Mesodermal cell (in vitro differentiated cells): ENCODE data around the gene IMPA2.

Source experiments
- H3K27ac ChIP-seq: 2 replicates; pipeline ENCODE4 v1.7.0; 2013; ENCODE audit warnings: mild to moderate bottlenecking, low read depth, low read length, moderate library complexity; ENCODE audit not compliant: severe bottlenecking
- H3K36me3 ChIP-seq: 2 replicates; pipeline ENCODE4 v1.7.1; 2013; ENCODE audit warnings: mild to moderate bottlenecking, low read length, moderate library complexity; ENCODE audit not compliant: control insufficient read depth, insufficient read depth
- H3K4me1 ChIP-seq: one replicate; pipeline ENCODE4 v1.7.1; 2013; ENCODE audit warnings: mild to moderate bottlenecking, low read length; ENCODE audit not compliant: insufficient read depth, control insufficient read depth, poor library complexity, severe bottlenecking
- H3K4me3 ChIP-seq: 2 replicates; pipeline ENCODE4 v1.7.0; 2013; ENCODE audit warnings: low read length, control low read depth, mild to moderate bottlenecking; ENCODE audit not compliant: insufficient read depth, poor library complexity, severe bottlenecking; ENCODE audit errors: extremely low read depth
- H3K9me3 ChIP-seq: 2 replicates; pipeline ENCODE4 v1.7.1; 2013; ENCODE audit warnings: mild to moderate bottlenecking, low read length, moderate library complexity; ENCODE audit not compliant: control insufficient read depth
- WGBS, 2 experiments: methylation state at CpG; one replicate each; pipeline ENCODE4 v1.1.5; 2013; ENCODE audit warnings: missing lambda C conversion rate in 2 of 2; ENCODE audit not compliant: insufficient coverage in 2 of 2; 5-methylcytosine and 5-hydroxymethylcytosine counted together

The IMPA2 gene

DNA sequence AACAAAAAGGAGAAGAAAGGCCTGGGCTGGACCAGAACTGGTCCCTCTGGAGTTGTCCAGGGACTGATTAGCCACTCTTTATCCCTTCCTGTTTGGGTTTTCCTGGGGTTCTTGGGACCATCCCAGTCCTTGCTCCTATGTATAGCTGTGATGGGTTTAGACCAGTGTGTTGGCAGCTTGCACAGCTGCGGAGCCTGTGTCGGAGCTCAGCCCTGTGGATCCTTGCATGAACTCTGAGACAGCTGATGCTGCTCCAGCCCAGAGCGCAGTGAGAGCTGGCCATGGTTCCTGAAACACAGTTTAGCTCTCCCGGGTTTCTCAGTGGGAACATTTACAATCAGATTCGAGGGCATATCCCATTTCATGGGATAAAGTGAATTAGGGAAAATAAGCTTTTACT is 16.9 kb downstream of the IMPA2 start:
- Histone ChIP-seq H3K4me3 (no peak overlapping the region), H3K36me3 (peaks cover 14% of the 10 kb centered on the region), H3K27ac (no peak overlapping the region), H3K4me1 (peaks cover 9% of the 10 kb centered on the region), H3K9me3 (no peaks in the 10 kb centered on the region)
- 94 to 100% methylated on average over 4 to 5 of the region's 5 CpGs for WGBS, 2 experiments

DNA sequence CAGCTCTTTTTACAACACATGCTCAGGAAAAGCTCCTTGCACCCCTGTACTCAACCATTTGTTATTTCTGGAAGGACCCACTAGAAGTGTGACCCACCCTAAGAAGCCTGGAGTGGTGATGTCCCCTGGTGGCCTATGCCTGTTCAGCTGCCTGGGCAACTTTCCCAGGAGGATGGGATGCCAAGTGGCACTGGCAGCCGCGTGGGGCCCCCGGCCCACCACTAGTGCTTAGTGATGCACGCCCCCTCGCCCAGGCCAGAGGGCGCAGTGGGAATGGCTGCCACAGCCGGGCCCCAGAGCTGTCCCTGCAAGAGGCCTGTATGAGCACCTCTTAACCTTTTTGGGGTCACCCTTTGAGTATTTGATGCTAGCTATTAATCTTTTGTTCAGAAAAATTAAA is 18.1 kb downstream of the IMPA2 start:
- WGBS, 2 experiments: 98 to 100% methylated on average over 5 to 7 of the region's 7 CpGs

DNA sequence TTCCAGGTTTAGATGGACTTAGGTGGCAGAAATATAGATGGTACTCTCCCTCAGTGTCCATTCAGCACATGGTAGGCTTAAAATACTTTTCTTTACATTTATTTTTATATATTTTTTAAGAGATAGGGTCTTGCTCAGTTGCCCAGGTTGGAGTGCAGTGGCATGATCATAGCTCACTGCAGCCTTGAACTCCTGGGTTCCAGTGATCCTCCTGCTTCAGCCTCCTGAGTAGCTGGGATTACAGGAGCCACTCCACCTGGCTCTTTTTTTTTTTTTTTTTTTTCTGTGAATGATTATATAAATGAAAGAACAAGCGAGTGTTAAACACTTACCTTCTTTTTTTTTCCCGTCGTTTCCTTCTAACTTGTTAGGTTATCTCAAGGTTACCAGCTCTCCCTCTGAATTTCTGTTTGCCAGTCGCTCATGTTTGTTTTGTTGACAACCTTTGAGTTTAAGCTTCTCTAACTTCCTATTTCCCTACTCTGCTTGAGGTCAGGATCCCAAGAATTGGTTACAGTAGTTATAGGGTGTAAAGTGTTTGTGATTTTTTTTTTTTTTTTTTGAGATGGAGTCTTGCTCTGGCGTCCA is 18.9 kb downstream of the IMPA2 start:
- WGBS, 2 experiments: 100% methylated on average over 1 of the region's 5 CpGs; no CpG with 5 or more reads in 1 of the 2 experiments
- no peak overlapping the region for H3K27ac ChIP-seq
- H3K36me3 ChIP-seq: peaks cover 14% of the 10 kb centered on the region
- H3K4me3 ChIP-seq: no peak overlapping the region
- H3K9me3 ChIP-seq: no peaks in the 10 kb centered on the region
- peaks cover 6% of the 10 kb centered on the region for H3K4me1 ChIP-seq

More for the DNA sequence above, 18.1 kb downstream of the IMPA2 start:
- H3K27ac ChIP-seq: no peak overlapping the region
- peaks cover 8% of the 10 kb centered on the region for H3K4me1 ChIP-seq
- no peak overlapping the region for H3K4me3 ChIP-seq
- no peaks in the 10 kb centered on the region for H3K9me3 ChIP-seq
- H3K36me3 ChIP-seq: peaks cover 14% of the 10 kb centered on the region

DNA sequence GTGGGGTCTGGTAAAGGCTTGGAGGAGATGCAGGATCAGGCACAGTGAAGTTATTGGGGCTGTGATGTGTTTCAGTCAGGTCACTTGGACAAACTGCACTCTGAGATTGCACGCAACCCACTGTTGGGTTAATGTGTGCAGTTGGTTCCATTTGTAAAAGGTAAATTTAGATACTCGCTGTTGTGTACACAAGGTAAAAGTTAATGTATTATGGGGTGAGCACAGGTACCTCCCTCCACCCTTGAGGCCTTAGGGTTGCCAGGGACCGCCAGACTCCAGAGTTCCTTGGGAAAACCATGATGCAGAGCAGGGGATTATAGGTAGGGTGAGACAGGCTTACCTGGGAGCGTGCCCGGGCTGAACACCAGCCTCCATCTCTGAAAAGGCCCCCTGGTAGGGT is 20.1 kb downstream of the IMPA2 start:
- H3K9me3 ChIP-seq: no peaks in the 10 kb centered on the region
- H3K36me3 ChIP-seq: peaks cover 17% of the 10 kb centered on the region
- 95 to 98% methylated on average over 4 to 5 of the region's 5 CpGs for WGBS, 2 experiments
- no peak overlapping the region for H3K27ac ChIP-seq
- H3K4me1 ChIP-seq: no peaks in the 10 kb centered on the region
- H3K4me3 ChIP-seq: no peak overlapping the region

DNA sequence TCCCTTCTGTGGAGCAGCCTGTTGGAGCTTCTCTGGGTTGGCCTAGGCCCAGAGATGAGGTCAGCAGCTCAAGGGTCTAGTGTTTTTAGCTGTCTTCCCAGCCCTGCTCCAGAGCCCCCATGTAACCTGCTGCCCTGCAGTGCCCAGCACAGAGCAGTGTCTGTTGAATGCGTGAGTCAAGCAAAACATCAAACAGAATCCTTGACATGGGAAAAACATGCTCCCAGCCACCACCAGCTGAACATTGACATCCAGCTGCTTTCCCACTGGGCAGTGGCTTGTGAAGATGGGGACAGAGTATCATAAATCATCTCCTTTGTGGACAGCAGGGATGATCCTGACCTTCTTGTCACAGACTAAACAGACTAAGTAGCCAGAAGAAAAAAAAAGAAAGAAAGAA is 22.6 kb downstream of the IMPA2 start:
- H3K4me1 ChIP-seq: no peaks in the 10 kb centered on the region
- H3K27ac ChIP-seq: no peak overlapping the region
- H3K9me3 ChIP-seq: no peaks in the 10 kb centered on the region
- H3K4me3 ChIP-seq: no peak overlapping the region
- 80% methylated on average over 1 of the region's 1 CpG; no CpG with 5 or more reads in 1 of the 2 experiments for WGBS, 2 experiments
- H3K36me3 ChIP-seq: peaks cover 17% of the 10 kb centered on the region

- H3K9me3 ChIP-seq: no peaks in the 10 kb centered on the region
- H3K27ac ChIP-seq: no peak overlapping the region
- H3K4me1 ChIP-seq: no peaks in the 10 kb centered on the region
- peaks cover 8% of the 10 kb centered on the region for H3K36me3 ChIP-seq
- 91% methylated on average over 6 to 13 of the region's 15 CpGs for WGBS, 2 experiments
- no peak overlapping the region for H3K4me3 ChIP-seq
Measured at GRCh38 chr18:12005538-12006487, 24.5 kb downstream of the IMPA2 start.

DNA sequence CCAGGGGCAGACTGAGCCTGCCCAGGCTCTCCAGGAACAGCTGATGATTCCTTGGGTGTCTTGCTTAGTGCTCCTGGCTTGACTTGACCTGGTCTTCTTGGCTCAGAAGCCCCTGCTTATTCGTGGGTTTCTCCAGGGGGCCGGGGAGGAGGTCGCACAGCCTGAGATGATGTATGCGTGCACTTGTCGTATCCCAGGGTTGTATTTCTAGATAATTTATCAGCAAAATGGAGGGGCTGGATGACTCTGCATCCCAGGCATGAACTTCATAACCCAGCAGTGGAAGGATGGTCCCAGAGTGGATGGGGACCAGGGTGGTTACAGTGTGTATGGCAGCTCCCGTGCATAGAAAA is 25.2 kb downstream of the IMPA2 start:
- Histone ChIP-seq H3K4me3 (no peak overlapping the region), H3K4me1 (no peaks in the 10 kb centered on the region), H3K36me3 (peaks cover 6% of the 10 kb centered on the region), H3K27ac (no peak overlapping the region), H3K9me3 (no peaks in the 10 kb centered on the region)
- WGBS, 2 experiments: 88 to 96% methylated on average over 5 to 6 of the region's 6 CpGs

DNA sequence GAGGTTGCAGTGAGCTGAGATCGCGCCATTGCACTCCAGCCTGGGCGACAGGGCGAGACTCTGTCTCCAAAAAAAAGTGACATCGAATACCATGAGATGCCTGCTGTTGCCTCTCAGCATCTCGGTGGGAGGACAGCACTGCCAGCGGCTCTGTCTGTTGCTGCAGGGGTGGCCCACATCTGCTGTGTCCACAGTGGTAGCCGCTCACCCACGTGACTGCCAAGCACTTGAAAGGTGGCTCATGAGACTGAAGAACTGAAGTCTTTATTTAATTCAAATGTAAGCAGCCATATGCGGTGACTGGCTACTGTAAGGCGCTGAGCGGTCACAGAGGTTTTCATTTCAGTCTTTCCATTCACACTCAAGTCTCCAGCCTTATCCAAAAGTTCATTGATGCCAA is 25.8 kb downstream of the IMPA2 start:
- H3K27ac ChIP-seq: no peak overlapping the region
- no peak overlapping the region for H3K4me3 ChIP-seq
- WGBS, 2 experiments: 93 to 94% methylated on average over 12 of the region's 12 CpGs
- H3K36me3 ChIP-seq: peaks cover 3% of the 10 kb centered on the region
- H3K9me3 ChIP-seq: no peaks in the 10 kb centered on the region
- no peaks in the 10 kb centered on the region for H3K4me1 ChIP-seq

- H3K4me3 ChIP-seq: no peak overlapping the region
- H3K27ac ChIP-seq: no peak overlapping the region
- 91 to 93% methylated on average over 13 of the region's 13 CpGs for WGBS, 2 experiments
- H3K4me1 ChIP-seq: no peaks in the 10 kb centered on the region
- H3K36me3 ChIP-seq: peaks cover 3% of the 10 kb centered on the region
- no peaks in the 10 kb centered on the region for H3K9me3 ChIP-seq
Measured at GRCh38 chr18:12008181-12008767, 27.0 kb downstream of the IMPA2 start.

- H3K4me1 ChIP-seq: no peaks in the 10 kb centered on the region
- no peaks in the 10 kb centered on the region for H3K9me3 ChIP-seq
- no peak overlapping the region for H3K4me3 ChIP-seq
- H3K27ac ChIP-seq: no peak overlapping the region
- H3K36me3 ChIP-seq: peaks cover 3% of the 10 kb centered on the region
- WGBS, 2 experiments: 91 to 95% methylated on average over 5 to 6 of the region's 6 CpGs
Measured at GRCh38 chr18:12008842-12009580, 27.7 kb downstream of the IMPA2 start.
